B cell (primary cell): ENCODE results near the gene LYPD5.

Source experiments
- CTCF ChIP-seq: fragments of 200-600 bp; IDR thresholded peaks from one replicate; pipeline ENCODE4 v1.8.0; 2022; ENCODE audit warnings: antibody characterized with exemption, mild to moderate bottlenecking
- EZH2 ChIP-seq: IDR thresholded peaks from 2 replicates; pipeline ENCODE4 v1.6.1; 2012; ENCODE audit warnings: borderline replicate concordance, low read depth, mild to moderate bottlenecking, moderate library complexity, low read length; ENCODE audit not compliant: insufficient read depth, poor library complexity, severe bottlenecking

- TF ChIP-seq CTCF: no peak
- no peak for TF ChIP-seq EZH2
Measured at GRCh38 chr19:43749898-43750297, 52.3 kb downstream of the LYPD5 start.
